Urothelium cell line (cell line): Measurements from ENCODE around the gene C8G.

Source experiments
- DNase-seq: peaks from one replicate; pipeline ENCODE4 v3.0.0; 2011; ENCODE audit warnings: low spot score, mixed read lengths
- FAIRE-seq: peaks from 2 replicates; lab custom pipeline; 2011; peaks lifted over from hg19 to GRCh38; lab: Jason Lieb, UNC

The C8G gene

GRCh38 chr9:136944519-136945332, at the start of gene C8G, which contains the start of gene FBXW5:
Gene C8G (plus strand): TSS chr9:136945243. CDS start chr9:136945321, 78 bp downstream.
Gene FBXW5 (minus strand): TSS chr9:136944738. CDS start chr9:136944083, 655 bp downstream.
- FAIRE-seq (peak; percentile 81), DNase-seq (peak; percentile 100)

- DNase-seq (no peak), FAIRE-seq (no peak)
These were observed 49.0 kb upstream of the C8G start for GRCh38 chr9:136896027-136896426.

DNA sequence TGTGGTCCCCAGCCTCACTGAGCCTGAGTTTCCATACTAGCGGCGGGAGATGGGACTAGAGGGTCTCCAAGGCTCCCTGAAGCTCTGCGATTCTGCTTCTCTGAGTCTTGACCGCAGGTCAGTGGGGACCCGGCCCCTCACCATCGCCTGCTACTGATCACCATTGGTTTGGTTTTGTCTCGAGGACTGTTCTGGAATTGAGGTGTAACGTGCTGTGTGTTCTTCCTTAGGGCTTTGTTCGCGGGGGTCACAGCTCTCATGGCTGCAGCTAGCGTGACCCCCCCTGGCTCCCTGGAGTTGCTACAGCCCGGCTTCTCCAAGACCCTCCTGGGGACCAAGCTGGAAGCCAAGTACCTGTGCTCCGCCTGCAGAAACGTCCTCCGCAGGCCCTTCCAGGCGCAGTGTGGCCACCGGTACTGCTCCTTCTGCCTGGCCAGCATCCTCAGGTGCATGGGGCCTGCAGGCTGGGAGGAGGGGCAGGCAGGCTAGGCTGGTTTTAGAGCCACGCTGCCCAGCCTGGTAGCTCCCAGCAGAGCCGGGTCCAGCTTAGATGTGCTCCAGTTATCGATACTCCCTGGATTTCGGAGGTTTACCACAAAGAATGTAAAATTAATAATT, 46.5 kb upstream of the C8G start:
- FAIRE-seq, result no peak
- no peak for DNase-seq

GRCh38 chr9:136899196-136899595, 45.8 kb upstream of the C8G start:
- DNase-seq, result no peak

GRCh38 chr9:136900556-136900955, 44.5 kb upstream of the C8G start:
- no peak for FAIRE-seq

More at GRCh38 chr9:136899196-136899595, 45.8 kb upstream of the C8G start:
- no peak for FAIRE-seq

GRCh38 chr9:136900988-136901515, 44.0 kb upstream of the C8G start:
- DNase-seq (no peak), FAIRE-seq (no peak)

More at GRCh38 chr9:136900556-136900955, 44.5 kb upstream of the C8G start:
- no peak for DNase-seq

DNA sequence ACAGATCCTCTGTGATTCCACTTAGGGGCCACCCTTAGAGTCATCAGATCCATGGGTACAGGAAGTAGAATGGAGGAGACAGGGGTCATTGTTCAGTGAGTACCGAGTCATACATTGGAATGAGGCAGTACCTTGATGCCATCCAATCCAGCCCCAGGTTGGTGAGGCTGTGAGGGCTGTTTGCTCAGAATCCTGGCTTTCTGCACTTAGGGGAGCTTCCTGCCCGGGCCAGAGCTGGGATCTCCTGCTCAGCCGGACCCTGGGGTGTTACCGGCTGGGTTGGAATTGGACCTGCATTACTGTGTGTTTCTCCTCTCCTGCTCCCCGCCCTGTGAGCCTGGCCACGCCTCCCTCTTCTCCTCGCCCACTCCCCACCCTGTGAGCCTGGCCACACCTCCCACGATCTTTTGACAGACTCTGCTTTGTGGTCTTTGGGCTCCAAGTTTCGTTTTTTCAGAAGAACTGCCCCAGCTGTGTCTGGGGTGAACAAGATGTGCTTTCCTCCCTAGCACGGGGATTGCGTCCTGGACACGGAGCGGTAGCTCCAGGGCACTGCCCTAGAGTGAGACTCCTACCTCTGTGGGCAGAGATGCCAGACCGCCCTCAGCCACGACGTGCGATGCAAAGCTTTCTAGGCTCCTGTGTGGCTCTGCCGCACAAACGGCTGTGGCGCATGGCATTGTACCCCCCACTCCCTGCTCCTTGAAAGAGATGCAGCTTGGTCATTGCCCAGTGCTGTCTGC, 43.4 kb upstream of the C8G start:
- no peak for DNase-seq
- FAIRE-seq, result no peak

DNA sequence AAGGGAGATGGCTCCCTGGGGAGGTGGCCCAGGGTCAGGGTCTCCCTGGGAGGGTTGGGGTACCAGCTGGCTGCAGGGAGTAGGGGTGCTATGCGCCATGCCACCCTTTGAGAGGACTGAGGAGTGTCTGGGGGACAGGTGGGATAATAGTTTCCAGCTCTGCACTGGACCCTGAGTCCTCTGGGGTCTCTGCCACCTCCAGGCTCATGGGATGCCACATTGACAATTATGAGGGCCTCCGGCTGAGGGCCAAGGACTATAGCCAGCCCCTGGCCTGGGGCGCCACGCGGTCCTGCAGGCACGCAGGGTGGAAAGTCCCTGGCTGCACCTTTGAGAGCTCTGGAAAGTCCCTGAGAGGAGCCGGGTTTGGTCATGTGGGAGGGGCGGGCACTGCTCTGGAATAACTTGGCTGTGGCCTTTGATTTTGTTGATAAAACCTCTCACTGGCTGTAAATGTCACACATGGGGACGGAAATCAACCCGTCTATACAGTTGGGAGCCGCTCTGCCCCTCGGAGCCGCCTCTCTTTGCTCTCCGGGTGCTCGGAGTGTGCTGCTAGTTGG, 42.7 kb upstream of the C8G start:
- FAIRE-seq (no peak), DNase-seq (no peak)

GRCh38 chr9:136903041-136903554, 41.9 kb upstream of the C8G start:
- no peak for DNase-seq
- no peak for FAIRE-seq

DNA sequence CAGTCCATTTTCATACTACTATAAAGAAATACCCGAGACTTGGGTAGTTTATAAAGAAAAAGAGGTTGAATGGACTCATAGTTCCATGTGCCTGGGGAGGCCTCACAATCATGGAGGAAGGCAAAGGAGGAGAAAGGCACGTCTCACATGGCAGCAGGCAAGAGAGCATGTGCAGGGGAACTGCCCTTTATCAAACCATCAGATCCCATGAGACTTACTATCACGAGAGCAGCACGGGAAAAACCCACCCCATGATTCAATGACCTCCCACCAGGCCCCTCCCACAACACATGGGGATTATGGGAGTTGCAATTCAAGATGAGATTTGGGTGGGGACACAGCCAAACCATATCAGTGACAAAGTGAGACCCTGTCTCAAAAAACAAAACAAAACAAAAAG, 38.8 kb upstream of the C8G start:
- no peak for FAIRE-seq
- no peak for DNase-seq

GRCh38 chr9:136907011-136907914, 37.8 kb upstream of the C8G start:
- FAIRE-seq, result no peak
- no peak for DNase-seq

GRCh38 chr9:136910197-136910900, 34.7 kb upstream of the C8G start:
- FAIRE-seq (no peak), DNase-seq (no peak)

DNA sequence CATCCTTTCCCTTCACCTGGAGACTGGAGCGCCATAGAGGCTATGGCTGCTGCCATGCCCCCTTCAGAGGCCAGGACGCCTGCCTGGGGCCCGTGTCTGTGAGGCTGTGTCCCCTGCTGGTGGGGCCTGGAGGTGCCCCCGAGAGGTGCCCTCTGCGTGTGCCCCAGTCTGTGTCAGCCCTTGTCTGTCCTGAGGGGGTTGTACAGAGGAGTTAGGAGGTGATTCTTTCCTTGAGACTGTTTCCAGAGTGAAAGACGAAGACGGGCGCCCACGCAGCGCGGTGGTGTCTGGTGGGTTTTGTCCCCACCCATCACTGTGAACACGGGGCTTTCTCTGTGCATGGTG, 34.2 kb upstream of the C8G start:
- DNase-seq (no peak), FAIRE-seq (no peak)

DNA sequence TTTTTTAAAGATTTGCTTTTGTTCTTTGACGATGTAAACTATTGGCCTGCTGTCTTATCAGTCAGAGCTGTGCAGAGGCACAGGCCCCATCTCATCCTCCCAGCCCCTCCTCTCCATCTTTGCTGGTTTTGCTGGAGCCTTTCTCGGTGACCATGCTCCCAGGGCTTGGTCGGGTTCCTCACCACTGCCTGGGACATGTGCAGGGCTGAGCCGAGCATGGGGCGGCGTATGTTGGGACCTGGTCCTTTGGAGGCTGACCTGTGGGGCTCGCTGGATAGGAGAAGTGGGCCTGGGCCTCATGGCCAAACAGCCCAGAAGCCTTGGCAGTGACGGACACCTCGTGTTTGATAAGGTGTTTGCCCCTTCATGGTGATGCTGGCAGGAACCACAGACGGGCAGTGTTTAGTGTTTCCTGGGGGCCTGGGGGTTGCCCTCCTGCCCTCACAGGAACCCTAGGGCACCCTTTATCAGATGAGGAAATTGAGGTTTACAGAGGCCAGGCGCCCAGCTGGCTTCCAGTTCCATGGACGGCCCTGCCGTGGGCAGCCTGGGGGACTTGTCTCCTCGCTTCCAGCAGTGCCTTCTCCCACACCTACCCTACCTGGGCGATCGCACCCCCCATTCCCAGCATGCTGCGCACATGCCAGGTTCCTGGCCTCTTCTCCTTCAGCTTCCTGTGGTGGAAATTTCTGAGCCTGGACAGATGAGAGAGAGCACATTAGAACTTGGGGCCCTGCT, 31.2 kb upstream of the C8G start:
- FAIRE-seq (no peak), DNase-seq (no peak)

GRCh38 chr9:136915632-136916329, 29.3 kb upstream of the C8G start:
- DNase-seq (no peak), FAIRE-seq (no peak)

- DNase-seq (no peak), FAIRE-seq (no peak)
These were observed 28.5 kb upstream of the C8G start for GRCh38 chr9:136916330-136917184.

DNA sequence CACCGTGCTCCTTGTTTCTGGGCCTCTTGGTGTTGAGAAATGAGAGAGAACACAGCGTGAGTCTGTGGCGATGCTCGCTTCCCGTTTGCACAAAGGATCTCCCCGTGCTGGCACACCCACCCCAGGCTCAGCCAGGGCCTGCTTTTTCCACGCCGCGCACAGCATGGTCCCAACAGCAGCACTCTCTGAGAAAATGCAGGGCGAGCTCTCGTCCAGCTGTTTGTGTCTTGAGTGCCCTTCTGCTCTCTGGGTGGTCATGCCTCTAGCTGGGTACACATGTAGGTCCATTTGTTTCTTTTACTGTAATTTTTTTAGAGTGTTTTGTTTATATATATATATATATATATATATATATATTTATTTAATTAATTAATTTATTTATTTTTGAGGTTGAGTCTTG, 27.1 kb upstream of the C8G start:
- DNase-seq (no peak), FAIRE-seq (no peak)
